IPS-11a (cell line): ENCODE data around the gene ANGPTL2.
A peak's percentile ranks its signal among the peaks of the same experiment; 100 is the strongest.

Source experiments
- H3K4me3 ChIP-seq: one replicate; pipeline ENCODE4 v1.5.1; 2013; ENCODE audit warnings: low read depth, low read length, control low read depth

The ANGPTL2 gene

GRCh38 chr9:127121628-127122175 is 733 bp downstream of the ANGPTL2 start:
- H3K4me3 ChIP-seq, result peak overlapping the region; percentile 35

DNA sequence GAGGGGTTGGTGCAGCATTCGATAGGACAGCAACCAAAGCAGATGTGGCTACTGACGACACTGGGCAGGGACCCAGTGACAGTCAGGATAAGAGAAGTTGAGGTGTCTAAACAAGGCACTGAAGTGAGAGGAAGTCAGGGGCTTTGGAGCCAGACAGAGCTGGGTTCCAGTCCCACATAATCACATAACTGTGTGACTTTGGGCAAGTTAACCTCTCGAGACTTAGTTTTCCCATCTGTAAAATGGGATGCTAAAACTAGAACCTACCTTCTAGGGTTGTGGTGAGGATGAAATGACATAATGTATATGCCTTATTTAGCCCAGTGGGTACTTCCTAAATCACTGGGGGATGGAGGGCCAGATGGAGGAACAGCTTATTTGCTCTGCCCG is 3.1 kb downstream of the ANGPTL2 start:
- H3K4me3 ChIP-seq, result no peak overlapping the region

- no peak overlapping the region for H3K4me3 ChIP-seq
Measured at GRCh38 chr9:127118597-127119319, 3.7 kb downstream of the ANGPTL2 start.

DNA sequence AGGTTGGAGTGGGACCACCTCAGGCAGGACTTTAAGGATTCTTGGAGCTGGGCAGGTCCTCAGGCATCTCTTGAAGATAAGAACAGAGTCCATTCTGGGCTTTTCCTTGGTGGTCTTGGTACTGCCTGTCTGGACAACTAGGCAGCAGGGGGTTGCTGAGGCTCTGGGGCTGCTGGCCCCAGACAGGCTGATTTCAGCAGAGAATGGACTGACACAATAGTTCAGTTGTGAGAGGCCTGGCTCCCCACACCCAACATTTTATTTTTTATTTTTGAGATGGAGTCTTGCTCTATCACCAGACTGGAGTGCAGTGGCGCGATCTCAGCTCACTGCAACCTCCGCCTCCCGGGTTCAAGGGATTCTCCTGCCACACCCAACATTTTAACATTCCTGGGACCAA is 4.6 kb downstream of the ANGPTL2 start:
- H3K4me3 ChIP-seq, result no peak overlapping the region

DNA sequence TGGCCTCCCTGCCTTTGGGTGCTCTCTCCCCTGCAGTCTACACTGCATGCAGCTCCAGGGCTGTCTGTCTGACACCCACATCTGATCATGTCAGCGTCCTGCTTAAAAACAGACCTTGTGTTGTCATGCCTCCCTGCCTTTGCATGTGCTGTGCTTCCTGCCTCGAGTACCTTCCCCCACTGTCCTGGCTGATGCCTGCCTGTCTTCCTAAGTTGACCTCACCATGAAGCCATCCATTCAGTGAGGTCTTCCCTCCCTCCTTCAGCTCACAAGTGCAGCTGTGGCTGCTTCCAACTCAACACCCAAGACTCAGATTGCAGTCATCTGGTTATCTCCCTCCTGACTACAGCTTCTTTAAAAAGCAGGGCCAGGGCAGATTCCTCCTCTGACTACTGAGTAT is 5.5 kb downstream of the ANGPTL2 start:
- H3K4me3 ChIP-seq, result no peak overlapping the region

DNA sequence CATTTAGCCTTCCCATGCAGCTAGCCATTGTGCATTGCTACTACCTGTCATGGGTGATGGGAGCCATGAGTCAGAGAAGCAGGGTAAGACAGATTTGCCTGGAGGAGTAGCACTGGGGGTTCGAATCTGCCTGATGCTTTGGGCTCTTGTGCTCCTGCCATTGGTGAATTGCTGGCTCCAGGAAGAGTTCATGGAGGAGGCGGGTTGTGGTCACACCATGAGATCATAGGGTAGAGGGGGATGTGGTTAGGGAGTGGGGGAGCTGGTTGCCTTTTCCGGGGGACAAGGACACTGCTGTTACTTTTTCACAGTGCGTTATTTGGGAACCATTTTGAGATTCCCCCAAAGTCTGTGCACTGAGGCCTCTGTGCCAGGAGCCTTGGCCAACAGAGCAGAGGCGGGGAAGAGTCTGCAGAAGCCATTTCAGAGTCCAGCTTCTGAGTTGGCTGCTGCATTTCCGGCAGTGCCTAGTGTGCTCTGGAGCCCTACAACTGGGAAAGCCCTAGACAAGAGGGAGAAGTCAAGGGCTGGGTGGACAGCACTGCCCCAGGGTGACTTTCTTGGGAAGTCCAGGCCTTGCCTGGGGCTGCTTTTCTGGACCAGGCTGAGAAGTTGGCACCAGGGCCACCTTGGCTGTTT is 6.2 kb downstream of the ANGPTL2 start:
- H3K4me3 ChIP-seq, result no peak overlapping the region

DNA sequence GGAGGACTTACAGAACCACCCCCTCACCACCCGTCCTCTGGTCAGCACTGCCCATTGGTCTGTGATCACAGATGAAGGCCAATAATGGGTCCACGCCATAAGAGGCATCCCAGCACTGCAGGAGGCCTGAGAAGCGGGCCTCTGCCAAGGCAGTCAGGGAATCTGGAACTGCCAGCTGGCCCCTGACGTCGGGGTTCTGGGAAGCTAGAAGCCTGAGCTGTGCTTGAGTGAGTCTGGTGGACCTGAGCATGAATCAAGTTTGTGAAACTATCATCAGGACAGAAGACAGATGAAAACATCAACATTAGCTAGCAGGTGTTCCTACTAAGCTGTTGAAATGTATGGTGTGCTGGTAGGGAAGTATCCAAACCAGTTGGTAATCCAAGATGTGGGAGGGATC is 7.8 kb downstream of the ANGPTL2 start:
- no peak overlapping the region for H3K4me3 ChIP-seq

DNA sequence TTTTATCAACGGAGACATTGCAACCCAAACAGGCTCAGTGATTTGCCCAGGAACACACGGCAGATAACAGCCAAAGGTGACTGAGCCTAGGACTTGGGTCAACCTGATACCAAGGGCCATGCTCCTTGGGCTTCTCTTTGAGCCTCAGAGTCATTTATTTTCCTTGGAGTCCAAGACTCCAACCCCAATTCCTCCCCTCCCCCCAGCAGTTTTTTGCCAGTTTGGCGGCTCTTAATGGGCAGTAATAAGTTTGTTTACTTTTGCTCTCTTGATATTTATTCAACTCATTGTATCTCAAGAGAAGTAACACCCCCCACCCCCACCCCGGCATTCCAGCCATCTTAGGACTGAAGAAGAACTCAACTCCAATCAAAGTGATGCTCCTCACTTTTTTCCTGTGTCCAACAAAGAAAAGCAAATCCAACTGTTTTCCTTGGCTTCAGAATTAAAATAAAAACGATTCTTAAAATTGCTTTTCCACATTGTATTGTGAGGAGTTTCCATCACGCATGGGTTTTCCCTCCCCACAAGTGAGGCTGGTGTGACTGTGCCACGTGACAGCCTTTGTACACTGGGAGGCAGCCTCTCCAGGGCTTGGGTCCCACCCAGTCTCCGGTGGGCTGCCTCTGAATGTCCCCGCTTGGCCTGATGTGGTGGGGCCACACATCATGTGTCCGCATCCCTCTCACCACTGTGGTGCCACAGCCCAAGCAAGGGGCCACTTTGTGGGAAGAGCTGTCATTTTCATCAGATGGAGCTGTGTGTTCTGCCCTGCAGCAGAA is 9.1 kb downstream of the ANGPTL2 start:
- no peak overlapping the region for H3K4me3 ChIP-seq

- H3K4me3 ChIP-seq, result no peak overlapping the region
Measured at GRCh38 chr9:127112735-127113161, 9.7 kb downstream of the ANGPTL2 start.

DNA sequence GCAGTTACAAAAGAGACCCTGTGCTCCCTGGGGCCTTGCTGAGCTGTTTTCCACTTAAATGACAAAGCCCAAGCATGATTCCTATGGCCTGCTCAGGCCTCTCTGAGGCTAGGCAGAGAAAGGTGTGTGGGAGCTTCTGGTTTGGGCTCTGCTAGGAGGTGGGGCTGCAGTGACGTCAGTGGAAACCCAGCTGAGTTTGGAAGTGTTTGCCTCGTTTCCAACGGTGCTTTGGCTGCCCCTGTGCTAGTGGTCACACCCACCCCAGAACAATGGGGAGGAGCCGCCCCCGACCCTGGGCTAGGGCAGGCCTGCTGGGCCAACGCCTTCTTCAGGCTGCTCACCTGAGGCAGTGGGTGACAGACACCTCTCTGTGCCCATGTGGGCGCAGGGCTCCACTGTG is 10.4 kb downstream of the ANGPTL2 start:
- H3K4me3 ChIP-seq, result no peak overlapping the region

DNA sequence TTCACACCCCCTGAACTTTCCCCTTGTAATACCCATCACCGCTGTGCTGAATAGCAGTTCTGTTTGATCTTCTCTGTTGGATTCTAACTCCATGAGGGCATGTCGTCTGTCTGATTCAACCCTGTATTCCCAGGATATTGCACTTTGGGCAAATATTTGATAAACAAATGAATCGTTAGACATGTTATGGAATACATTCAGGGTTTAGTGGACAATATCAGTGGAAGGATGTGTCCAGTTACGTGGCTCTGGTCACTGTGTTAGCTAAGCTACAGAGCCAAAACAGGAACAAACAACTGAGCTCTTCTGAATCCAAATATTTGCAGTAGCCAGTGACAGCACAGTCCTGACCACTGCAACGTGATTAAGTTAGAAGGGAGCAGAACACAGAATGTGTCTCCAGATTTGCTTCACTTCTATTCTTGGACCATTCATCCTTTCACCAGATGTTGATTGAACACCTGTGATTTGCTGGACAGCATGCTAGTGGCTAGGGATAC is 13.2 kb downstream of the ANGPTL2 start:
- H3K4me3 ChIP-seq, result no peak overlapping the region

GRCh38 chr9:127107929-127108876 is 14.2 kb downstream of the ANGPTL2 start:
- H3K4me3 ChIP-seq, result no peak overlapping the region

- H3K4me3 ChIP-seq, result no peak overlapping the region
Measured at GRCh38 chr9:127107171-127107928, 15.1 kb downstream of the ANGPTL2 start.

GRCh38 chr9:127106466-127106855 is 16.0 kb downstream of the ANGPTL2 start:
- no peak overlapping the region for H3K4me3 ChIP-seq

DNA sequence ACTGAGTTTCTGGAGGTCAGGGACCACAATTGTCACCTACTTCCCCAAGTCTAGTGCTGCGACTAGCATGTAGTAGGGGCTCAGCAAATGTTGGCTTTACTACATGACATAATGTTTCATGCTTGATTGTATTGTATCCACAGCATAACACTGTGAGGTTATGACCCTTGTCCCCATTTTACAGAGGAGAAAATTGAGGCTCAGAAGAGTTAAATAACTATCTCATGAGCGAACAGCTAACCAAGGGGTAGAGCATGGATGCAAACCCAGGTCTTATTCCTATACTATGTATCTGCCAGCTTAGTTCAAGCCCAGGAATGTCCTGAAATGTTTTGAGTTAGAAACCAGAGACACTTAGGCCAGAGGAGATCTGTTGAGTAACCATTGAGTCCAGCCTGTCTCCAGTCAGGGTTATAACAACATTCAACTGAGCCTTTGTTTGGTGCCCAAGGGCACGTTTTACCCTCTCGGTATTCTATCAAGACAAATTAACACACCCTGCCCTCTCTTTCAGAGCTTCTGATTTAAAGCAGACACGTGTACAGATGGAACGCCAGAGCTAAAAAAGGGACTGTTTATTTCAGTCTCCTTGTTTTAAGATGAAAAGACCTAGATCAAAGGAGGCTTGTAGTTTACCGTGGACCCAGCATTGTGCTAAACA is 16.5 kb downstream of the ANGPTL2 start:
- H3K4me3 ChIP-seq, result no peak overlapping the region

DNA sequence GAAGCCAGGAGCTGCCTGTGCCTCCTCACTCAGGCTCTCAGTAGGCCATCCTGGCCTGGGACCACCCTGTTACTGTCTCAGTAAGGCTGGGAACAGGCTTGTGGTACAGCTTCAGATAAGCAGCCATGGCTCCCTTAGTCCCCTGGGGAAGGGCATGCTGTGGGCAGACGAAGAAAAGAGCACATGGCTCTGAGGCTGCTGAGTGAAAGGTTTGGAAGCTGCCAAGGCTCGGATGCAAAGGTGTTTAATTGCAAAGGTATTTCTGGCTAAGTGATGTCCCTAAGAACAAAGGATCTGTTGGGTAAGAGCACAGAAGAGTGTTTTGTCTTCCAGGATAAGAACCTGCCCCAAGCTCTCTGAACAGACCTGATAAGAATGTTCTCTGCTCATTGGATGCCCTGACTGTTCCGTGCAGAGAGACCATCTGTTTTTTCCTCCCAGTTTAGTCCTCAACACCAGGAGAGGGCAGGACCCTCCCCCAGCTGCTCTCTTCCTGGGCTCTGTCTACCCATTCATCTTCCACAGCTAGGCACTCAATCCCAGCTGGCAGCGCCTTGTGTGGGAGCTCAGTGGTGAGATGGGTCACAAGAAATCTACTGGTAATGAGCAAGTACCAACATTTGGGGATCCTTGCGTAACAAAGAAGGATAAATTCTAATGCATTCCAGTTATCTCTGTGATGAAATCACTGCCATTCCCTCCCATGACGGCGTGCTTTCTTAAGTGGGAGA is 17.7 kb downstream of the ANGPTL2 start:
- no peak overlapping the region for H3K4me3 ChIP-seq

DNA sequence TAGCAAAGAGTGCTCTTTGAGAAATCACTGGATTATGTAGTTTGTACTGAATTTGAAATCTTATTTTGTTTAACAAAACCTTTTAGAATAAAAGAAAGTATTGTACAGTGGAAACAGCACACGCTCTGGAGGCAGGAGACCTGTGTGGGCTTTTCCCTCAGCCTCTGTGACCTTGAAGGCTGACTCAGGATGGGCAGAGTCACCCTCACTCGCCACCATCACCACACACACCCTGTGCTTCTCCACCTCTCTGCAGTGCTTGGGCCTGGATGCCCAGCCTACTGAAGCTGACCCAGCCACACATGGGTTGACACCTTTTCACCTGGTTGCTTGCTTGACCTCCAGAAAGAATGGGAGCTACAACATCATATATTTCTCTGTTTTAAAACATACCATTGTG is 19.6 kb downstream of the ANGPTL2 start:
- no peak overlapping the region for H3K4me3 ChIP-seq

- no peak overlapping the region for H3K4me3 ChIP-seq
Measured at GRCh38 chr9:127102176-127102575, 20.3 kb downstream of the ANGPTL2 start.
